Coronary artery (tissue), 2 donors: ENCODE measurements around the gene GAD2.

Experiments used
- DNase-seq: peaks from one replicate; pipeline ENCODE4 v3.0.0-alpha.2; 2017; ENCODE audit warnings: low spot score
- H3K27ac ChIP-seq, 2 donors: fragments of 200-600 bp; sonication (generic); one replicate each; pipeline ENCODE4 v1.5.1; 2016 to 2019
- H3K4me3 ChIP-seq: fragments of 200-600 bp; sonication (generic); 2 replicates; pipeline ENCODE4 v1.5.1; 2016; ENCODE audit warnings: mild to moderate bottlenecking, moderate library complexity
- TF ChIP-seq, protein P1 (sequence below): fragments of 200-600 bp; sonication (generic); IDR thresholded peaks from one replicate; pipeline ENCODE4 v1.5.1; 2019; ENCODE audit warnings: antibody characterized with exemption

GAD2 gene

DNA sequence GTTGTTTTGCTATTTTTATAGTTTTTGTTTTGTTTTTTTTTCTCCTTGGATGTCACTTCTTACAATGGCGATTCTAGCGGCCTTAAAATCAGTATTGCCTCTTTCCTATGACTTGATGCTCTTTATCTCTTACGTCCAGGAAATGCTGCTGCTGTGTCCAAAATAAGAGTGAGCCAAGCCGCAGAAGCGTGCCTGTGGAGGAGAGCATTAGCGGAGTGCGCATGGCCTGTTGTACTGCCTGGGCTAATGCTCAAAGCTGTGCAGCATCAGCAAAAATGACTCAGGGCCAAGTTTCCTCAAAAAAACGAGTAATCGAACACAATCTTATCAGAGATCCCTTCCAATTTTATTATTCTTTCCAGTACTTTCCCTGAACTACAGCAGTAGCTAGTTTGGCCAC is 18.5 kb upstream of the GAD2 start:
- TF ChIP-seq, protein P1, sequence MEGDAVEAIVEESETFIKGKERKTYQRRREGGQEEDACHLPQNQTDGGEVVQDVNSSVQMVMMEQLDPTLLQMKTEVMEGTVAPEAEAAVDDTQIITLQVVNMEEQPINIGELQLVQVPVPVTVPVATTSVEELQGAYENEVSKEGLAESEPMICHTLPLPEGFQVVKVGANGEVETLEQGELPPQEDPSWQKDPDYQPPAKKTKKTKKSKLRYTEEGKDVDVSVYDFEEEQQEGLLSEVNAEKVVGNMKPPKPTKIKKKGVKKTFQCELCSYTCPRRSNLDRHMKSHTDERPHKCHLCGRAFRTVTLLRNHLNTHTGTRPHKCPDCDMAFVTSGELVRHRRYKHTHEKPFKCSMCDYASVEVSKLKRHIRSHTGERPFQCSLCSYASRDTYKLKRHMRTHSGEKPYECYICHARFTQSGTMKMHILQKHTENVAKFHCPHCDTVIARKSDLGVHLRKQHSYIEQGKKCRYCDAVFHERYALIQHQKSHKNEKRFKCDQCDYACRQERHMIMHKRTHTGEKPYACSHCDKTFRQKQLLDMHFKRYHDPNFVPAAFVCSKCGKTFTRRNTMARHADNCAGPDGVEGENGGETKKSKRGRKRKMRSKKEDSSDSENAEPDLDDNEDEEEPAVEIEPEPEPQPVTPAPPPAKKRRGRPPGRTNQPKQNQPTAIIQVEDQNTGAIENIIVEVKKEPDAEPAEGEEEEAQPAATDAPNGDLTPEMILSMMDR: no peak
- no peak overlapping the region for H3K27ac ChIP-seq
- H3K4me3 ChIP-seq: no peak overlapping the region
- DNase-seq: no peak

GRCh38 chr10:26199841-26200240 is 16.7 kb upstream of the GAD2 start:
- DNase-seq: no peak
- Histone ChIP-seq H3K4me3 (no peak overlapping the region), H3K27ac (no peak overlapping the region)
- TF ChIP-seq, protein P1: no peak

DNA sequence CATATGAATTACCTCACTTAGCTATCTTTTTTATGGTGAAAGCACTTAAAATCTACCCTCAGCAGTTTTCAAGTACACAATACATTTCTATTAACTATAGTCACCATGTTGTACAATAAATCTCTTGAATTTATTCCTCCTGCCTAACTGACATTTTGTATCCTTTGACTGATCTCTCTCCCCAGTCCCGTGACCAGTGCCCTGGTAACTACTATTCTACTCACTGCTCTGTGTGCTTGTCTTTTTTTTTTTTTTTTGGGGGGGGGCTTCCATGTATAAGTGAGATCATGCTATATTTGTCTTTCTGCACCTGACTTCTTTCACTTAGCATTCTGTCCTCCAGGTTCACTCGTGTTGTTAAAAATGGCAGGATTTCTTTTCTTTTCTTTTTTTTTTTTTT is 11.4 kb upstream of the GAD2 start:
- Histone ChIP-seq H3K4me3 (no peak overlapping the region), H3K27ac (no peak overlapping the region)
- TF ChIP-seq, protein P1: no peak
- DNase-seq: no peak

- H3K27ac ChIP-seq: no peak overlapping the region
- TF ChIP-seq, protein P1: no peak
- no peak for DNase-seq
- no peak overlapping the region for H3K4me3 ChIP-seq
Measured at GRCh38 chr10:26211781-26212444, 4.7 kb upstream of the GAD2 start.

DNA sequence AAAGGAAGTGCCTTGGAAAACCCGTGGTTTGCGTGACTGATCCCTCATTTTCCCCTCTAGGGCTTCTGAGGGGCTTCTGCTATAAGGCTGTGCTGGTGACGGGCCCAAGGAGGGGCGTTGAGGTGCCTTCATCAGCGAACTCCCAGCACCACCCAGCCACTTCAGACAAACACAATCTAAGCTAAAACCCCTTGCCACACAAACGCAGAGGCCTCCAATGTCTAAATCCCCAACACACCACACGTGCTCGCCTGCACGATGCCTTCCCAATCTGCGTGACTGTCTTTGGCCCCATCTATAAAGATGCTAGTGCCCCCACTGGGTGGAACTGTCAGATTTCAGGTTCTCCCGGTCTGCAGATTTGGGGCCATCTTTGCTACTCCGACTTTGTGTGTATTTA is 4.1 kb upstream of the GAD2 start:
- DNase-seq: no peak
- H3K4me3 ChIP-seq: no peak overlapping the region
- TF ChIP-seq, protein P1: no peak

GRCh38 chr10:26213157-26213800 is 3.3 kb upstream of the GAD2 start:
- no peak for DNase-seq
- TF ChIP-seq, protein P1: no peak
- Histone ChIP-seq H3K27ac (no peak overlapping the region), H3K4me3 (no peak overlapping the region)

More for the DNA sequence above, 4.1 kb upstream of the GAD2 start:
- no peak overlapping the region for H3K27ac ChIP-seq

DNA sequence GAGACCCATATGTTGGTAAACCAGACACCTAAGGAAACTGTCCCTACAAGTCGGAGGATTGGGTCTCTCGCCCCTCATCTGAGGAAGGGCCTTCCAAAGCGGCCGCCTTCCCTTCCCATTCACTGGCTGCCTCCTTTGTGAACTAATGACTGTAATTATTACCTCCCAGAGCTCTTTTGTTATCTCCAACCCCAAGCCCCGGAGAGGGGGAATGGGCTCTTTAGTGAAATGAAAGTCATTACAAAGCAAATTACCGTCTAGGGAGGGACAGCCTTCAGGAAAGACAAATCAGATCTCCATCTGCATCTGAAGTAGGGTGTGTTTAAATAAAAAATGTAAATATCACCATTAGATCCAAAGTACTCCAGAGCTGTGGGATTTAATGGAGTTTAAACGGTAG is 2.6 kb upstream of the GAD2 start:
- Histone ChIP-seq H3K4me3 (no peak overlapping the region), H3K27ac (no peak overlapping the region)
- no peak for DNase-seq
- TF ChIP-seq, protein P1: no peak
